A673 (cell line): ENCODE measurements around the gene TBL3.

Source experiments
- EZH2 ChIP-seq: fragments of 200-600 bp; sonication (generic); IDR thresholded peaks from 2 replicates; pipeline ENCODE4 v1.6.1; 2017; ENCODE audit warnings: borderline replicate concordance, low read depth, mild to moderate bottlenecking, mixed read lengths, antibody characterized with exemption, low read length; ENCODE audit not compliant: poor library complexity, severe bottlenecking
- TF ChIP-seq, protein P1 (sequence below): fragments of 300-800, 200-600 bp; sonication (generic); conservative IDR thresholded peaks from 2 replicates; pipeline ENCODE4 v1.5.1; 2017; ENCODE audit warnings: low read depth, mild to moderate bottlenecking, antibody characterized with exemption, low read length, moderate library complexity, mixed read lengths

DNA sequence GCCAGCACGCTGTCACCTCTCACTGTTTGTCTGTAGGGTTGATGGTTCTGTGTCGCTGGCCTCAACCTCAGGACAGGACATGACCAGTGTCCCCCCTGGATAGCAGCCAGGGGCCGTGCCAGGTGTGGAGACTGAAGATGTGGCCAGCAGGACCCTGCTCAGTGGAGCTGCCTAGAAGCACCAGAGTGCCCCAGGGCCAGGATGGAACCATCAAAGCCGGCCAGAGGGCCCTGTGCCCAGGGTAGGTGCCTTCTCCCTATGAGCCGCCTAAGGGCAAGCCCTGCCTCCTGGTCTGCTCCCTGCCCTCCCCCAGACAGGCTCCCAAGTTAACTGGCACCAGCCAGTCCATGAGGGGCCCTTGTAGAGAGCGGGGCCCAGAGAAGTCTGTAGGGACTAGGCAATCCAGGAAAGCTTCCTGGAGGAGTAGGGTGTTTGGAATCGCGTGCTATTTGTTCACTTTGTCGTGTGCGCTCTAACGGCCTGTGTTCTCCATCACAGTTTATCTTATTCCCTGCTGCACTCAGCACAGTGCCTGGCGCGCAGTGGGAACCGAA lies 13.1 kb upstream of the TBL3 start:
- TF ChIP-seq, protein P1, sequence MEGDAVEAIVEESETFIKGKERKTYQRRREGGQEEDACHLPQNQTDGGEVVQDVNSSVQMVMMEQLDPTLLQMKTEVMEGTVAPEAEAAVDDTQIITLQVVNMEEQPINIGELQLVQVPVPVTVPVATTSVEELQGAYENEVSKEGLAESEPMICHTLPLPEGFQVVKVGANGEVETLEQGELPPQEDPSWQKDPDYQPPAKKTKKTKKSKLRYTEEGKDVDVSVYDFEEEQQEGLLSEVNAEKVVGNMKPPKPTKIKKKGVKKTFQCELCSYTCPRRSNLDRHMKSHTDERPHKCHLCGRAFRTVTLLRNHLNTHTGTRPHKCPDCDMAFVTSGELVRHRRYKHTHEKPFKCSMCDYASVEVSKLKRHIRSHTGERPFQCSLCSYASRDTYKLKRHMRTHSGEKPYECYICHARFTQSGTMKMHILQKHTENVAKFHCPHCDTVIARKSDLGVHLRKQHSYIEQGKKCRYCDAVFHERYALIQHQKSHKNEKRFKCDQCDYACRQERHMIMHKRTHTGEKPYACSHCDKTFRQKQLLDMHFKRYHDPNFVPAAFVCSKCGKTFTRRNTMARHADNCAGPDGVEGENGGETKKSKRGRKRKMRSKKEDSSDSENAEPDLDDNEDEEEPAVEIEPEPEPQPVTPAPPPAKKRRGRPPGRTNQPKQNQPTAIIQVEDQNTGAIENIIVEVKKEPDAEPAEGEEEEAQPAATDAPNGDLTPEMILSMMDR, result no peak
- no peak for TF ChIP-seq EZH2
